GM19238 (cell line): ENCODE data around the gene KCNK4.

Experiments
- DNase-seq: peaks from one replicate; pipeline ENCODE4 v3.0.0; 2011; ENCODE audit warnings: low spot score; ENCODE audit not compliant: insufficient read length

Gene KCNK4

DNA sequence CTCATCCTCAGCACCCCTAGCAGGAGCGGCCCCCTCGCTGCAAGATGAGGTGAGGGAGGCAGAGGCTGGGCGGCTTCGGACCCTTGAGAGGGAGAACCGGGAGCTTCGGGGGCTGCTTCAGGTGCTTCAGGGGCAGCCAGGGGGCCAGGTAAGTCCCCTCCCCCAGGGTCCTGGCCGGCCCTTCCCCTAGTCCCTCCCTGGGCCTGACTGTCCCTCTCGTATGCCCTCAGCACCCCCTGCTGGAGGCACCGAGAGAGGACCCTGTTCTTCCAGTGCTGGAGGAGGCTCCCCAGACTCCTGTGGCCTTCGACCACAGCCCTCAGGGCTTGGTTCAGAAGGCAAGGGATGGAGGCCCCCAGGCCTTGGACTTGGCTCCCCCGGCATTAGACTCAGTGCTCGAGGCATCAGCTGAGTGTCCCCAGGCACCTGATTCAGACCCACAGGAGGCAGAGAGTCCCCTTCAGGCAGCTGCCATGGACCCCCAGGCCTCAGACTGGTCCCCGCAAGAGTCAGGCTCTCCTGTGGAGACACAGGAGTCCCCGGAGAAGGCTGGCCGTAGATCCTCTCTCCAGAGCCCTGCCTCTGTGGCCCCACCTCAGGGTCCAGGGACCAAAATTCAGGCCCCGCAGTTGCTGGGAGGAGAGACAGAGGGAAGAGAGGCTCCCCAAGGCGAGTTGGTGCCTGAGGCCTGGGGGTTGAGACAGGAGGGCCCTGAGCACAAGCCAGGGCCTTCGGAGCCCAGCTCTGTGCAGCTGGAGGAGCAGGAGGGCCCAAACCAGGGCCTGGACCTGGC lies 52.9 kb downstream of the KCNK4 start:
- no peak for DNase-seq

DNA sequence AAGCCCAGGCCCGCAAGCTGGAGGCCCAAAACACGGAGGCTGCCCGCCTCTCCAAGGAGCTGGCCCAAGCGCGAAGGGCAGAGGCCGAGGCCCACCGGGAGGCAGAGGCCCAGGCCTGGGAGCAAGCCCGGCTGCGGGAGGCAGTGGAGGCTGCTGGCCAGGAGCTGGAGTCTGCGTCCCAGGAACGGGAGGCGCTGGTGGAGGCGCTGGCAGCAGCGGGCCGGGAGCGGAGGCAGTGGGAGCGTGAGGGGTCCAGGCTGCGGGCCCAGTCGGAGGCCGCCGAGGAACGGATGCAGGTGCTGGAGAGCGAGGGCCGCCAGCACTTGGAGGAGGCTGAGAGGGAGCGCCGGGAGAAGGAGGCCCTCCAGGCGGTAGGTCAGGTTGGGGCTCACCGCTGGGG lies 53.7 kb downstream of the KCNK4 start:
- DNase-seq, result no peak

DNA sequence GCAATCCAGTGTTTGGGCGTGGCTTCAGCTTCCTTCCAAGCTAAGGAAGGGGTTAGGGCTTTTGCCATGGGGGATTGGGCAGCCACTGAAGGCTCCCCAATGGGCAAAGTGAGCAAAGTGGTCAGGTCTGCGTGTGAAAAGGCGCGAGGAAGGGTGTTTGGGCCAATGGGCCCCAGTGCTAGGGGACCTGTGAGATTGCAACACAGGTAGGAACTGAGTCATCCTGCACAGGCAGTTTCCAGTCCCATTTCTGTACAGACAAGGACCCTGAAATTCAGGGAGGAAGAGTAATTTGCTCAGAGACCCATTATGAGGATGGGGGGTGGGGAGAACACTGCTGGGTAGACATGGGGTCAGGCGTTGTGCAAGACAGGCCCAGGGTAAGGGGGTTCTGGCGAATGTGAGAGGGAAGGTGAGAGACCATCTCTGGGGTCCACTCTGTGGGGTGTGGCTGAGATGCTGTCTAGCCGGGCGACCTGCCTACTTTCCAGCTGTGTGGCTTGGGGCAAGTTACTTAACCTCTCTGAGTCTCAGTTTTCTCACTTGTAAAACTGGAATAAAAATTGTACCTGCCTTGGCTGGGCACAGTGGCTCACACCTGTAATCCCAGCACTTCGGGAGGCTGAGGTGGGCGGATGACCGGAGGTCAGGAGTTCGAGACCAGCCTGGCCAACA lies 56.2 kb downstream of the KCNK4 start:
- DNase-seq, result no peak

DNA sequence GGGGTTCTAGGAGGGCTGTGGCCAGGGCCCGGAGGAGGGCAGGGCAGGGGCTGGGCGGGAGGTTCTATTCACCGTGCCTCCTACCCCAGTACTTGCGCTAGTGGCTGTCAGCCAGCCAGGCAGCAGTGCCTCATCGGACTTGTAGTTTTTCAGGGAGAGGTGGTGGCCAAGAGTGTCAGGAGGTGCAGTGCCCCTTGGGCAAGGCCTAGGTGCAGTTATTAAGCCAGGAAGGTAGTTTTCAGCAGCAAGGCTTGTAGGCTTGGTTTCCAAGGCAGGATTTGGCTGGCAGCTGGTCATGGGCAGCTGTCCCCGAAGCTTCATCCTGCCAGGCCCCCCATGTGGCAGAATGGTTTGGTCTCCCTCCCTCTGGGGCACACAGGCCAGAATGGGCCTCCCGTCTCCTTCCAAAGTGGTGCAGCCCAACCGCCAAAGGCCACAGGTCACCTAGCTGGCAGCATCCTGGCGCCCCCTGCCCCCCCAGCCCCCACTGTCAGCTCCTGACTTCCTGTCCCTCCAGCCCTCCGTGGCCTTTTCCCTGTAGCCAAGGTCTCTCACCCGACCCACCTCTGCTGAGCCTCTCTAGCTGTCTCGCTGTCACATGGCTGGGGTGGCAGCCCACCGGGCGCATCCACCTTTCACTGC lies 57.4 kb downstream of the KCNK4 start:
- DNase-seq, result no peak

DNA sequence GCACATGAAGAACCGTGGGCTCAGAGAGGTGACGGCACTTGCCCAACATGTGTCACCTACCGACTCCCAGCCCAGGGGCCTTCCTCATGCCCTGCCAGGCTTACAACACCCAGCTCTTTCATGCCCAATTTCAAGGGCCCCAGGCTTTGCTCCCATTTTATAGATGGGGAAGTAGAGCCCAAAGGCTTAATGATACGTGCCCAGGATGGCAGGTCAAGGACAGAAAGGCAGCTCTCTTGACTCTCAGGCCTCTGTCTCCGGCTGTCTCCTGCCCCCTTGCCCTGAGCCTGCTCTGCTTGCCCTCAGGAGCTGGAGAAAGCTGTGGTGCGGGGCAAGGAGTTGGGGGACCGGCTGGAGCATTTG lies 57.9 kb downstream of the KCNK4 start:
- DNase-seq, result no peak

DNA sequence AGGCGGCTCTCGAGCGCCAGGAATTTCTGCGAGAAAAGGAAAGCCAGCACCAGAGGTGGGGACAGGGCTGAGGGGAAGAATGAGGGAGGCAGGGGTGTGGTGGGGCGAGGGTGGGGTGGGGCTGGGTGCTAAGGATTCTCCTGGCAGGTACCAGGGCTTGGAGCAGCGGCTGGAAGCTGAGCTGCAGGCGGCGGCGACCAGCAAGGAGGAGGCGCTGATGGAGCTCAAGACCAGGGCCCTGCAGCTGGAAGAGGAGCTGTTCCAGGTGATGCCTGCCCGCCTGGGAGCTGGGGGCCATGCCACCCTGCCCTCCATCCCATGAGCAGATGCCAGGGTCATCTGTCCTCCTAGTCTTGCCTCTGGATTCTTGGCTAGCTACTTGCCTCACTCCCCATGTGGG lies 58.3 kb downstream of the KCNK4 start:
- no peak for DNase-seq
